H4 (cell line): ENCODE data around the gene TMEM178B. TPM values are rescaled to one million over a fixed set of nuclear protein-coding genes. Genes with fewer than 3 reads are reported as not detected.
"Not testable (repeated sequence)": the region's sequence is repeated elsewhere in the genome, so short reads cannot be mapped to it uniquely, and the experiment has no call there.

ENCODE experiments used
- DNase-seq: peaks from one replicate; pipeline ENCODE4 v3.0.0-alpha.2; 2015; ENCODE audit warnings: low spot score
- total RNA-seq: library from RNA; depleted of rRNA; stranded (reverse); fragments of >200 nt; shearing (Covaris generic); gene quantifications from 2 replicates; pipeline ENCODE4 v1.2.3, GENCODE V29; 2014; rRNA removed

The TMEM178B gene
- 0.04 TPM in 2 replicates for total RNA-seq

- no peak for DNase-seq
Observed at GRCh38 chr7:141073641-141074161, at the start of gene TMEM178B. TMEM178B (plus strand) TSS chr7:141074064.

- no peak for DNase-seq
Observed at GRCh38 chr7:141024668-141025067, 49.2 kb upstream of the TMEM178B start.

- DNase-seq, result no peak
Observed at GRCh38 chr7:141027043-141027442, 46.8 kb upstream of the TMEM178B start.

- no peak for DNase-seq
Observed at GRCh38 chr7:141028767-141029166, 45.1 kb upstream of the TMEM178B start.

DNA sequence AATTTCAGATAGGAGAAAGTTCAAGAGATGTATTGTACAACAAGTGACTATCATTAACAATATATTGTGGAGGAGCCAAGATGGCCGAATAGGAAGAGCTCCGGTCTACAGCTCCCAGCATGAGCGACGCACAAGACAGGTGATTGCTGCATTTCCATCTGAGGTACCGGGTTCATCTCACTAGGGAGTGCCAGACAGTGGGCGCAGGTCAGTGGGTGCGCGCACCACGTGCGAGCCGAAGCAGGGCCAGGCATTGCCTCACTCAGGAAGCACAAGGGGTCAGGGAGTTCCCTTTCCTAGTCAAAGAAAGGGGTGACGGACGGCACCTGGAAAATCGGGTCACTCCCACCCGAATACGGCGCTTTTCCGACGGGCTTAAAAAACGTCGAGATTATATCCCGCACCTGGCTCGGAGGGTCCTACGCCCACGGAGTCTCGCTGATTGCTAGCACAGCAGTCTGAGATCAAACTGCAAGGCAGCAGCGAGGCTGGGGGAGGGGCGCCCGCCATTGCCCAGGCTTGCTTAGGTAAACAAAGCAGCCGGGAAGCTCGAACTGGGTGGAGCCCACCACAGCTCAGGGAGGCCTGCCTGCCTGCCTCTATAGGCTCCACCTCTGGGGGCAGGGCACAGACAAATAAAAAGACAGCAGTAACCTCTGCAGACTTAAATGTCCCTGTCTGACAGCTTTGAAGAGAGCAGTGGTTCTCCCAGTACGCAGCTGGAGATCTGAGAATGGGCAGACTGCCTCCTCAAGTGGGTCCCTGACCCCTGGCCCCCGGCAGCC, 41.1 kb upstream of the TMEM178B start:
- DNase-seq, result not testable (repeated sequence)

DNA sequence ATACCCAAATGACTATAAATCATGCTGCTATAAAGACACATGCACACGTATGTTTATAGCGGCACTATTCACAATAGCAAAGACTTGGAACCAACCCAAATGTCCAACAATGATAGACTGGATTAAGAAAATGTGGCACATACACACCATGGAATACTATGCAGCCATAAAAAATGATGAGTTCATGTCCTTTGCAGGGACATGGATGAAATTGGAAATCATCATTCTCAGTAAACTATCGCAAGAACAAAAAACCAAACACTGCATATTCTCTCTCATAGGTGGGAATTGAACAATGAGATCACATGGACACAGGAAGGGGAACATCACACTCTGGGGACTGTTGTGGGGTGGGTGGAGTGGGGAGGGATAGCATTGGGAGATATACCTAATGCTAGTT, 35.8 kb upstream of the TMEM178B start:
- DNase-seq, result not testable (repeated sequence)

- DNase-seq, result peak; percentile 30
Observed at GRCh38 chr7:141039376-141039775, 34.5 kb upstream of the TMEM178B start.

- peak; percentile 34 for DNase-seq
Observed at GRCh38 chr7:141042222-141043193, 31.4 kb upstream of the TMEM178B start.

- no peak for DNase-seq
Observed at GRCh38 chr7:141043616-141044015, 30.2 kb upstream of the TMEM178B start.

DNA sequence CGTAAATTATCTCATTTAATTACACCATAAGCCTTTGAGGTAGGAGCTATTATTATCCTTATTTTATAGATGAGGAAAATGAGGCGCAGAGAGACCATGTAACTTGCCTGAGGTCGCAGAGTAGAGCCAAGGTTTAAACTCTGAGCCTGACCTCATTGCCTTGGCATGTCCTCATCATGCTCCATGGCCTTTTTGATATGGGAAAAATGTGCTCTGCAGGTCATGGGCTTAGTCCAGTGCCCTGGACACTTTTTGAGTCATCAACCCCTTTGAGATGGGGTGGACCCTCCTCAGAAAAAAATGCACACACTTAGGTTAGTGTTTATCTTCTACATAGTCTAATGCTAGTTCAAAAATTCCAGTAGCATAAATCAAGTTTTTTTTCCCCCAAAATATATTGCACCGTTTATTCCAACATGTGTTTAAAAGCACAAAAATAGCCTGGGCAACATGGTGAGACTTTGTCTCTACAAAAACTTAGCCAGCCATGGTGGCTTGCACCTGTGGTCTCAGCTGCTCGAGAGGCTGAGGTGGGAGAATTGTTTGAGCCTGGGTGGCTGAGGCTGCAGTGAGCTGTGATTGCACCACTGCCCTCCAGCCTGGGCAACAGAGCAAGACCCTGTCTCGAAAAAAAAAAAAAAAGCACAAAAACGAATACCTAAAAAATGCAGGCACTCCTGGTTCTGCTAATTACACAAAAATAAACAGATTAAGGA, 28.6 kb upstream of the TMEM178B start:
- DNase-seq, result no peak

DNA sequence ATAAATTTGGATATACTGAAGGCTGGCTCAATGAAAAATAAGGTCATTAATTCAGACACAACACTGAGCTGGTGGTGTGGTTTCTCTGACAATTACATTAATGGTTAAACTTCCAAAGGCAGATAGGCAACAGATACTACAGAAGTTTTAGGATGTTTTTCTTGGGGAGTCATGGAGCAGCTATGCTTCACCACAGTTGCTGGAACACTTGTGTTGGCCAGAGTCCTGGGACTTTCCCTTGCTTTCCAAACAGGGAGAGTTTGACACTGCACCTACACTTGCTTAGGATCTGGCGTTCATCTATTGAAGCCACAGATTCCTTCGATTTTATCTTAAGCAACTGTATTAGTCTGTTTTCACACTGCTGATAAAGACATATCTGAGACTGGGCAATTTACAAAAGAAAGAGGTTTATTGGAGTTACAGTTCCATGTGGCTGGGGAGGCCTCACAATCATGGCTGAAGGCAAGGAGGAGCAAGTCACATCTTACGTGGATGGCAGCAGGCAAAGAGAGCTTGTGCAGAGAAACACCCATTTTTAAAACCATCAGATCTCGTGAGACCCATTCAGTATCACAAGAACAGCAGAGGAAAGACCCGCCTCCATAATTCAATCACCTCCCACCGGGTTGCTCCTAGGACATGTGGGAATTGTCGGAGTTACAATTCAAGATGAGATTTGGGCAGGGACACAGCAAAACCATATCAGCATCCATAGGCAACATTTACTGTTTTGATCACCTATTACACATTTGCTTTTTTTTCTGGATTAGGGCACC, 27.8 kb upstream of the TMEM178B start:
- no peak for DNase-seq

DNA sequence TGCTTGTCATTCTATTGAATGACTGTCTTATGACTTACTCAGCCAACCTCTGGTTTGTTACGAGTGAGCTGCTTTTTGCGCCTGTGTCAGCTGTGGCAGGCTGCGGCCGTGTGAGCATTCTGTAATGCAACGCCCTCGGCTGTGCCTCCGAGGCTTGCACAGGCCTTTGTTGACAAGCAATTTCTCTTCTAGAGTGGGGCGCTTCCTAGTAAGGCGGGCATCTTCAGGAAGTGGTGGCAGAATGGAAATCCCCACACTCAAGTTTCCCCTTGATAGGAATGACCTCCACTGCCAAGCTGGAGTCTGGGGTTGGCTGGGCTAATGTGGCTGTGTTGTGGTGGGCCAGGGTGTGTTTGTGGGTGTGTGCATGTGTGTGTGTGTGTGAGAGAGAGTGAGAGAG, 20.2 kb upstream of the TMEM178B start:
- DNase-seq, result peak; percentile 54

DNA sequence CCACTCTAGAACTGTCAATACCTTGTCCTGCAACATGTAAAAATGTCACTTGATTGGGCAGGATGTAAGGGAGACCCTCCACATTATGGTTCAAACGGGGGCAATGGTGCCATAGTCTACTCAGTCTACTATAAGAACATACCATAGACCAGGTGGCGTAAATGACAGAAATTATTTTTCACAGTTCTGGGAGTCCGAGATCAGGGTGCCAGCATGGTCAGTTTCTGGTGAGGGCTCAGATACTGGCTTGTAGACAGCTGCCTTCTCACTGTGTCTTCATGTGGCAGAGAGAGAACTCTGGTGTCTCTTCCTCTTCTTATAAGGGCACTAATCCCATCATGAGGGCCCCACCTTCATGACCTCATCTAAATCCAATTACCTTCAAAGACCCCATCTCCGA, 18.7 kb upstream of the TMEM178B start:
- DNase-seq, result no peak

DNA sequence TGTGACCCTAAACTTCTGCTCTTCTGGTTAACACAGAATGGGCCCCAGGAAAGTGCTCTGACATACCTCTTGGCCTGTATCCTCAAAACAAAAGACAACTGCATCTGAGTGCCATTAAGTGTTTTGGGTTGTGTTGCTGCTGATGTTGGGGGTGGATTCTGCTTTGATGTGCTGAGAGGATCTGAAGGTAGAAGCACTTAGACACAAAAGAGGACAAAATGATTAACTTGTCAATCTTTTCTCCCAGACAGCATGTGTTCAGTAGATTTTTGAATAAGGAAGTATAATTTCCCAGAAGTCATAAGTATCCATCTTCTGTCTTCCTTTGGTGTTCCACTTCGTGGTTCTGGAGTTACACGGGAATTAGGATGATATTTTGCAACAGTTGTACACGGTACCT, 16.1 kb upstream of the TMEM178B start:
- DNase-seq, result no peak

DNA sequence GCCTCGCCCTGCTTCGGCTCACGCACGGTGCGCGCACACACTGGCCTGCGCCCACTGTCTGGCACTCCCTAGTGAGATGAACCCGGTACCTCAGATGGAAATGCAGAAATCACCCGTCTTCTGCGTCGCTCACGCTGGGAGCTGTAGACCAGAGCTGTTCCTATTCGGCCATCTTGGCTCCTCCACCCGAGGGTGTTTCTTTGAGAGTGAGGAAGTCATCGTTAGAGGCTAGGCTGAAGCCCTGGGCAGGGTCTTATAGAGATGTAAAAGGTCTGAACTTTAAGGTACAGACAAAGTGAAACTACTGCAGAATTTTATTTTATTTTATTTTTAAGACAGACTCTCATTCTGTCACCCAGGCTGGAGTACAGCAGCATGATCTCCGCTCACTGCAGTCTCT, 6.0 kb upstream of the TMEM178B start:
- not testable (repeated sequence) for DNase-seq

DNA sequence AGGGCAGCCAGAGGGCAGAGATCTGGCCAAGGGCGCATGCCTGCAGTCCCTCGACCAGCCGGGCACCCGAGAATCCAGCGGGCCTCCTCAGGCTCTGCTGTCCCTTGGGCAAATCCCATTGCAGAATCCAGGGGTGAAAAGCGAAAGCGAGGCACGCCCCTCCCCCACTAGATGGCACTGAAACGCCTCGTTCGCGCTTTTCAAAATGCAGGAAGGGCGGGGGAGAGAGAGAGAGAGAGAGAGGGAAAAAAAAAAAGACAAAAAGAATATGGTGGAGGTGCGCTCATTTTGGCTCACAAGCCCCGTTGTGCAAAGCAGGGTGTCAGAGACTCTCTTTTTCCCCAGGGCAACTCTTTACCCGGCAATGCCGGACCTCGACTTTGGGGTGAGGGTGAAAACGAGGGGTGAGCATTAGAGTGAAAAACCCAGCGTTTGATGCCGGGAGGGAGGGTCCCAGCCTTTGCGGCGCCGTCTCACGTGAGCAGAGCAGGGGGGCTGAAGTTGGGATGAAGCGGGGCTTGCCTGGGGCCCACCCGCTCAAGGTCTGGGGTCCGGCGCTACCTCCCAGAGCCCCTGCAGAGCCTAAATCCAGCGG, 2.5 kb upstream of the TMEM178B start:
- DNase-seq, result peak; percentile 25

DNA sequence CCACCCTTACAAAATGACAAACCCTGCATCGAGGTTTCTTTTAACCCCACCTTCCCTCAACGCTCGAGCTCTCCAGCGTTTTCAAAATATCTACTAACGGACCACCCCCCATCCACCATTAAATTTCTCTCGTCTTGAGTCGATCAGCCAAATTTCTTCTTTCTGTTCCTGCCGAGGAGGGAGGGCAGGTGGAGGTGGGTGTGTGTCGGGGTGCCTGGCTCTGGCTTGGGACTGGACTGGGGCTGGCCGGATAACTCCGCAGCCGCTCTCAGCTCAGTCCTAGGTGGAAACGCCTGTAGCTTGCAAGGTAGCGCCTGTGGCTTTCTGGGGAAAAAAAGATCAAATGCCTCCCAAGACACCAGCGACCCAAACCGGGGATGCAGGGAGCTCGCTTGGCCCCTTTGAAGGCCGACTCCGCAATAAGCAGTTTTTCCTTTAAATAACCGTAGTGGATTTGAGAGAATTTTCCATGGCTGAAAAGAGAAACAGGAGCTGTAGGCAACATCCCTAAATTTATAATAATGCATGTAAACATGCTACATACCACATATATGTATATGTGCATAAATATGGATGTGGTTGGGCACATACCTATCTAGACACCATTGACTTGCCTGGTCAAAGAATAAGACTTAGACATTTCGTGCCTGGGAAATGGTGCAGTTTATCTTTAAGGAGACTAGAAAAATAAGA, 1.9 kb upstream of the TMEM178B start:
- DNase-seq, result no peak

DNA sequence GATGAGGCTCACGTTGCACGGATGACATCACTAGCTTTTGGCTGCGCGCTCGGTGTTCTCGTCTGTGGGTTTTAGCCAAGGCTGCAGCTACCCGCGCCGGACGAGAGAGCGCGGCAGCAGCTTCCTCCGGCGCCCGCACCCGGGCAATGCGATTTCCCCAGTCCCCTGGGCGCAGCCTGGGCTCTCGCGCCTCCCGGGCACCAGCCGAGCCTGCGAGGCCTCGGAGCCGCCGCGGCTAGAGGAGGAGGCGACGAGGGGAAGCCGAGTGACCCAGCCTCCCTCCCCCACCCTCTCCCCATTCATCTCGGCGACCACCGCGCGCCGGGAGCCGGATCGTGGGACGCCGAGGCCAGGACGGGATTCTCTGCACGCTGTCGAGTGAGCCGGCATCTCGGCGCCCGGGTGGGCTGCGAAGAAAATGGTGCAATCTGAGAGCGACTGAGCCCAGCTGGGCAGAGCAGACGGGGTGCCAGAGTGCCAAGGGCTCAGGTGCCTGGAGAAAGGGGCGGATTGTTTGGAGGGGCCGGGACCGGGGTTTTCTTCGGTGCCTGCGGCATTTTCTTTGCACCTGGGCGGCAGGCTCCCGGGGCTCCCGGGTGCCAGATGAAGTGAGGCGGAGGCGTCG, 1.2 kb upstream of the TMEM178B start:
- peak; percentile 60 for DNase-seq

- no peak for DNase-seq
Observed at GRCh38 chr7:141073173-141073640, 657 bp upstream of the TMEM178B start.
